ENCODE measurements around the gene RBMS1.

Gene RBMS1

GRCh38 chr2:160363055-160363454, 130.6 kb downstream of the RBMS1 start:
- TF ChIP-seq CTCF (IDR thresholded peaks at IDR 0.05; ENCODE audit: low read depth, low read length, missing control alignments) = no peak
- no peak for DNase-seq (ENCODE audit: extremely low read depth, low read depth)
- no peak overlapping the region for H3K4me3 ChIP-seq (replicated peaks; ENCODE audit: low read depth, low read length)

GRCh38 chr2:160362541-160362940, 131.1 kb downstream of the RBMS1 start:
- no peak for TF ChIP-seq CTCF (IDR thresholded peaks at IDR 0.05; ENCODE audit: low read depth, low read length, missing control alignments)
- H3K4me3 ChIP-seq (replicated peaks; ENCODE audit: low read depth, low read length) = no peak overlapping the region
- no peak for DNase-seq (ENCODE audit: extremely low read depth, low read depth)

- no peak for DNase-seq (ENCODE audit: extremely low read depth, low read depth)
- H3K4me3 ChIP-seq (replicated peaks; ENCODE audit: low read depth, low read length) = no peak overlapping the region
- TF ChIP-seq CTCF (IDR thresholded peaks at IDR 0.05; ENCODE audit: low read depth, low read length, missing control alignments) = no peak
These were observed 131.6 kb downstream of the RBMS1 start for GRCh38 chr2:160362018-160362417.

GRCh38 chr2:160360089-160360757, 133.4 kb downstream of the RBMS1 start:
- no peak for DNase-seq (ENCODE audit: extremely low read depth, low read depth)
- no peak for TF ChIP-seq CTCF (IDR thresholded peaks at IDR 0.05; ENCODE audit: low read depth, low read length, missing control alignments)
- no peak overlapping the region for H3K4me3 ChIP-seq (replicated peaks; ENCODE audit: low read depth, low read length)

- no peak for DNase-seq (ENCODE audit: extremely low read depth, low read depth)
- no peak for TF ChIP-seq CTCF (IDR thresholded peaks at IDR 0.05; ENCODE audit: low read depth, low read length, missing control alignments)
- H3K4me3 ChIP-seq (replicated peaks; ENCODE audit: low read depth, low read length) = no peak overlapping the region
These were observed 135.6 kb downstream of the RBMS1 start for GRCh38 chr2:160358046-160358445.

GRCh38 chr2:160356485-160356884, 137.1 kb downstream of the RBMS1 start:
- DNase-seq (ENCODE audit: extremely low read depth, low read depth) = no peak
- no peak for TF ChIP-seq CTCF (IDR thresholded peaks at IDR 0.05; ENCODE audit: low read depth, low read length, missing control alignments)
- H3K4me3 ChIP-seq (replicated peaks; ENCODE audit: low read depth, low read length) = no peak overlapping the region

GRCh38 chr2:160355080-160355479, 138.5 kb downstream of the RBMS1 start:
- no peak for DNase-seq (ENCODE audit: extremely low read depth, low read depth)
- H3K4me3 ChIP-seq (replicated peaks; ENCODE audit: low read depth, low read length) = no peak overlapping the region
- no peak for TF ChIP-seq CTCF (IDR thresholded peaks at IDR 0.05; ENCODE audit: low read depth, low read length, missing control alignments)

Data from HFF-Myc (cell line).